HFF-Myc (cell line): ENCODE data around the gene TENT4B.

Experiments used
- DNase-seq: peaks from one replicate; pipeline ENCODE4 v3.0.0-alpha.2; 2011; ENCODE audit warnings: low read depth; ENCODE audit errors: extremely low read depth
- H3K4me3 ChIP-seq: replicated peaks from 2 replicates; pipeline ENCODE4 v1.5.1; 2011; ENCODE audit warnings: low read depth, mild to moderate bottlenecking, control low read depth, low read length
- CTCF ChIP-seq: IDR thresholded peaks from 2 replicates; pipeline ENCODE4 v1.5.1; 2012; ENCODE audit warnings: mild to moderate bottlenecking, low read depth, low read length, control low read depth; ENCODE audit errors: missing control alignments

The TENT4B gene

GRCh38 chr16:50202926-50203624 is 50.0 kb downstream of the TENT4B start:
- no peak for TF ChIP-seq CTCF
- peak; percentile 91 for DNase-seq
- H3K4me3 ChIP-seq, result peak overlapping the region; percentile 16; the same call in 1 of the 2 replicates

GRCh38 chr16:50203681-50204080 is 50.6 kb downstream of the TENT4B start:
- no peak for TF ChIP-seq CTCF
- peak overlapping the region; percentile 6; the same call in 1 of the 2 replicates for H3K4me3 ChIP-seq
- DNase-seq, result no peak

- no peak overlapping the region for H3K4me3 ChIP-seq
- no peak for TF ChIP-seq CTCF
- no peak for DNase-seq
These were observed 51.5 kb downstream of the TENT4B start for GRCh38 chr16:50204453-50205108.

- DNase-seq, result peak; percentile 47
- H3K4me3 ChIP-seq, result peak overlapping the region; percentile 17; the same call in 1 of the 2 replicates
- TF ChIP-seq CTCF, result no peak
These were observed 54.5 kb downstream of the TENT4B start for GRCh38 chr16:50207652-50208051.

GRCh38 chr16:50208460-50208931 is 55.4 kb downstream of the TENT4B start:
- TF ChIP-seq CTCF, result no peak
- peak; percentile 79 for DNase-seq
- H3K4me3 ChIP-seq, result 0 out of 2 replicates have a peak overlapping the region, but pooled peaks have one; percentile 17

GRCh38 chr16:50209546-50210265 is 56.6 kb downstream of the TENT4B start:
- no peak for TF ChIP-seq CTCF
- no peak for DNase-seq
- no peak overlapping the region for H3K4me3 ChIP-seq
